Activated T-helper 1 cell treated with Interleukin-2 at 50 U/mL for 16 hours (primary cell): ENCODE results near the gene TRABD.
A peak's percentile ranks its signal among the peaks of the same experiment; 100 is the strongest.

Experiments used
- DNase-seq: peaks from one replicate; pipeline ENCODE4 v3.0.0-alpha.2; 2020; ENCODE audit warnings: low read depth

Gene TRABD

GRCh38 chr22:50186761-50187523 lies 1.2 kb downstream of the TRABD start:
- DNase-seq = no peak

GRCh38 chr22:50188356-50188755 lies 2.6 kb downstream of the TRABD start:
- no peak for DNase-seq

- no peak for DNase-seq
Measured at GRCh38 chr22:50189184-50189848, 3.6 kb downstream of the TRABD start.

- no peak for DNase-seq
Measured at GRCh38 chr22:50189849-50190181, 4.1 kb downstream of the TRABD start.

- DNase-seq = peak; percentile 76
Measured at GRCh38 chr22:50190182-50190940, 4.6 kb downstream of the TRABD start.

- peak; percentile 66 for DNase-seq
Measured at GRCh38 chr22:50190941-50191741, 5.4 kb downstream of the TRABD start.

GRCh38 chr22:50192436-50193204 lies 6.9 kb downstream of the TRABD start:
- DNase-seq = peak; percentile 52

GRCh38 chr22:50193621-50194020 lies 7.9 kb downstream of the TRABD start:
- DNase-seq = no peak

GRCh38 chr22:50194037-50194805 lies 8.5 kb downstream of the TRABD start:
- no peak for DNase-seq

GRCh38 chr22:50196256-50196655 lies 10.5 kb downstream of the TRABD start:
- DNase-seq = no peak

GRCh38 chr22:50197000-50197800 lies 11.5 kb downstream of the TRABD start:
- DNase-seq = no peak

- no peak for DNase-seq
Measured at GRCh38 chr22:50197856-50198623, 12.3 kb downstream of the TRABD start.

- no peak for DNase-seq
Measured at GRCh38 chr22:50198624-50199017, 12.9 kb downstream of the TRABD start.

- DNase-seq = no peak
Measured at GRCh38 chr22:50199251-50199721, 13.6 kb downstream of the TRABD start.

GRCh38 chr22:50199829-50200460 lies 14.2 kb downstream of the TRABD start:
- DNase-seq = no peak

GRCh38 chr22:50200461-50201190 lies 14.9 kb downstream of the TRABD start, which contains the start of gene SELENOO:
SELENOO (plus strand) TSS chr22:50201011; CDS start chr22:50201037, 26 bp downstream.
- DNase-seq = peak; percentile 84
